Retinal pigment epithelial cell (primary cell): Measurements from ENCODE around the gene SFMBT1.

Experiments used
- DNase-seq: peaks from one replicate; pipeline ENCODE4 v3.0.0-alpha.2; 2010; ENCODE audit warnings: low read depth
- H3K4me3 ChIP-seq: 2 replicates; pipeline ENCODE4 v1.5.1; 2011; ENCODE audit warnings: mild to moderate bottlenecking, low read length, control low read depth, moderate library complexity
- TF ChIP-seq, protein P1 (sequence below): conservative IDR thresholded peaks from 2 replicates; pipeline ENCODE4 v1.5.1; 2011; ENCODE audit warnings: low read depth, low read length, control low read depth, inconsistent platforms

The SFMBT1 gene

DNA sequence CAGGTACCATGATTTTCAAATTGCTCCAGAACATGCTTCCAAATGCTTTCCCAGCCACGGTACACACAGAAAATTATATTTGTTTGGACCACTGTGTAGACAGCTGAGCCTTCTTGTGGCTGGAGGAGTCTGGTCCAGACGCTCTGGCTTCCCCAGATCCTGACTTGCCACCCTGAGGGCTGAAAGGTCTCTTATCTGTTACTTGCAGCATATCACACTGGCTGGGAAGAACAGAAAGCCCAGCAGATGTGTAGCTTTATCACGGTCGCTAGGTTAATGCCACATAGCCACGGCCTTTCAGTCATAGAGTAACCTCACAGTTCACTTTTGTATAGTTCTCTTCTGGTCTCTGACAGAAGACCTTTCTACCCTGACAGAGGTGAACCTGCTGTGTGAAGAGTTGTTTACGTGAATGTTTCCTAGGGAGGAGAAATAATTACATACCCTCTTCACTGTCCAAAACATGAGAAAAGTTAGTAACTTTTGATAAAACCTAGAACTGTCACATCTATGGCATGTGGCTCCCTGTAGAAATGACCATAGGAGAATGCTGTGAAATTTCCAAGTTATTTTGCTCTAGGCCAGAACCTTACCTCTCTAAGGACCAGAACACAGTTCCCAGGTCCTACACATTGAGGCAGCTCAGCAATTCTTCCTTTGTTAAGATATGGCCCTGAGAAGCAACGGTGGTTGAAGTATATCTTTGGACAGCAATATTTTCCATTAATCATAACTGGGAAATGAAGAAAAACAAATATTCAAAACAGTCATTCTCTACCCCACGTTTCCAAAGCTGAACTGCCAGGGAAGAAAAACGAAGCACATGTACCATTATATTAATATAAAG, 132.8 kb downstream of the SFMBT1 start:
- TF ChIP-seq, protein P1, sequence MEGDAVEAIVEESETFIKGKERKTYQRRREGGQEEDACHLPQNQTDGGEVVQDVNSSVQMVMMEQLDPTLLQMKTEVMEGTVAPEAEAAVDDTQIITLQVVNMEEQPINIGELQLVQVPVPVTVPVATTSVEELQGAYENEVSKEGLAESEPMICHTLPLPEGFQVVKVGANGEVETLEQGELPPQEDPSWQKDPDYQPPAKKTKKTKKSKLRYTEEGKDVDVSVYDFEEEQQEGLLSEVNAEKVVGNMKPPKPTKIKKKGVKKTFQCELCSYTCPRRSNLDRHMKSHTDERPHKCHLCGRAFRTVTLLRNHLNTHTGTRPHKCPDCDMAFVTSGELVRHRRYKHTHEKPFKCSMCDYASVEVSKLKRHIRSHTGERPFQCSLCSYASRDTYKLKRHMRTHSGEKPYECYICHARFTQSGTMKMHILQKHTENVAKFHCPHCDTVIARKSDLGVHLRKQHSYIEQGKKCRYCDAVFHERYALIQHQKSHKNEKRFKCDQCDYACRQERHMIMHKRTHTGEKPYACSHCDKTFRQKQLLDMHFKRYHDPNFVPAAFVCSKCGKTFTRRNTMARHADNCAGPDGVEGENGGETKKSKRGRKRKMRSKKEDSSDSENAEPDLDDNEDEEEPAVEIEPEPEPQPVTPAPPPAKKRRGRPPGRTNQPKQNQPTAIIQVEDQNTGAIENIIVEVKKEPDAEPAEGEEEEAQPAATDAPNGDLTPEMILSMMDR: no peak
- no peak overlapping the region for H3K4me3 ChIP-seq
- DNase-seq: no peak

DNA sequence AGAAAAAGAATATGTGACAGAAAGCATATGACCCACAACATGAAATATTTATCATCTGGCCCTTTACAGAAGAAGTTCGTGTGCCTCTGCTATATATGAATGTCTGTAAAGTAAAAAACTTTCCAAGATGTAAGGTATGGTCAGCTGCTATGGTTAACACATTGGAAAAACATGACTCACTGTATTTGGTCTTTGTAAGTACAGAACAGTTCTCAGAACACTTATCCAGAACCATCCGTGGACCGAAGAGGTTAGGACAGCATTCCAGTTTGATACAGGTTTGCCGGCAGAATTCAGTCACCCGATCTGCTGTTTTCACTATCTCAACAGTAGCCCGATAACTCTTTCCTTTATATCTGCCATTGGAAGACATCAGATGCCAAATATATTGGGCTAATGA, 135.1 kb downstream of the SFMBT1 start:
- no peak for DNase-seq
- TF ChIP-seq, protein P1: no peak
- no peak overlapping the region for H3K4me3 ChIP-seq

DNA sequence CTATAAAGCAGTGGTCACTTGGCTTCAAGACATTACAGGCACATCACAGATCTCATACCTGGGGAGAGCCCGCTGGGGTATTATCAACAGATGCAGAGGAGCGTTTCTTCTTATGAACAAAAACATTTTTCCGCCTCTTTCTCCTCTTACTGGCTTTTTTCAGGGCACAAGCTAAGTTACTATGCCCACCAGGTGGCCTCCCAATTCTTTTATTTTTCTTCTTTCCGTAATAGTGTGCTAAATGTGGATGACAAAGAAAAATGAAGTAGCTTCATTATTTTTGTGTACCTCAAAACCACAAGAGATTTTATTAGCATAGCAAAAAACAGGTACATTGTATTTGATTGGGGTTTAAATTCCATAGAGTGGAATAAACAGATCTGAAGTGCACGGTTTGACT, 138.4 kb downstream of the SFMBT1 start:
- TF ChIP-seq, protein P1: peak; percentile 14
- H3K4me3 ChIP-seq: no peak overlapping the region
- DNase-seq: no peak

DNA sequence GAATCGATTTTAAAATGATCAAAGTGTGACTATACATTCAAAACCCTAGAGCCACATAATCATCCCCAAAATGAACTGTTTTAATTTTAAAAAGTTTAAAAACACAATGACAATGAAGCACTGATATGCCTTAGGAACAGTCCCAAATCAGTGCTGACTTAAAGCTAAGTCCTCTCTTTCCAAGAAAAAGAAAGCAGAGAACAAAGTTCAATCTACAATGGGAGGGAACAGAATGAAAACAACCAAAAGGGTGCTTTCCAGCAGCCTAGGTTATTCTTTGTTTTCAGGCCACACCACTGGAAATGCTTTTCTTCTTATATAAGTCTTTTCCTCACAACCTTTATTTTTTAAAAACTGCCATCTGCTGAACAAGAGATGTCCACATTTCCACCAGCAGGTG, 141.3 kb downstream of the SFMBT1 start:
- no peak overlapping the region for H3K4me3 ChIP-seq
- TF ChIP-seq, protein P1: no peak
- no peak for DNase-seq

DNA sequence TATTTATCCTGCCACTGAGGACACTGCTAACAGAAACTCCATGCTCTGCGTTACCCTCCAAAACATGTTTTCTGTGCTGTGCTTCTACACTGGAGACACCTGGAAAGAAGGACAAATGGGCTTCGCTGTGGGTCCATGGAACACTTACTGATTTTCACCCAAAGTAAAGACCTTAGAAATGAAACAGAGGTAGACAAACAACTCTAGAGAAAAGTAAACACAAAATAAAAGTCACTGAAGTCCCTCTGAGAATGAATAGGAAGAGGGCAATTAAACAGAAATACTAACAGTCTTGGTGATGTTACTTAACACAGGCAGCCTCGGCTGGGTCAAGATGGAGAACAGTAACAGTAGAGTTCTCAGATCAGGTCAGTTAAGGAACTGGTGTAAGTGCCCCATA, 141.9 kb downstream of the SFMBT1 start:
- no peak overlapping the region for H3K4me3 ChIP-seq
- no peak for DNase-seq
- TF ChIP-seq, protein P1: no peak

DNA sequence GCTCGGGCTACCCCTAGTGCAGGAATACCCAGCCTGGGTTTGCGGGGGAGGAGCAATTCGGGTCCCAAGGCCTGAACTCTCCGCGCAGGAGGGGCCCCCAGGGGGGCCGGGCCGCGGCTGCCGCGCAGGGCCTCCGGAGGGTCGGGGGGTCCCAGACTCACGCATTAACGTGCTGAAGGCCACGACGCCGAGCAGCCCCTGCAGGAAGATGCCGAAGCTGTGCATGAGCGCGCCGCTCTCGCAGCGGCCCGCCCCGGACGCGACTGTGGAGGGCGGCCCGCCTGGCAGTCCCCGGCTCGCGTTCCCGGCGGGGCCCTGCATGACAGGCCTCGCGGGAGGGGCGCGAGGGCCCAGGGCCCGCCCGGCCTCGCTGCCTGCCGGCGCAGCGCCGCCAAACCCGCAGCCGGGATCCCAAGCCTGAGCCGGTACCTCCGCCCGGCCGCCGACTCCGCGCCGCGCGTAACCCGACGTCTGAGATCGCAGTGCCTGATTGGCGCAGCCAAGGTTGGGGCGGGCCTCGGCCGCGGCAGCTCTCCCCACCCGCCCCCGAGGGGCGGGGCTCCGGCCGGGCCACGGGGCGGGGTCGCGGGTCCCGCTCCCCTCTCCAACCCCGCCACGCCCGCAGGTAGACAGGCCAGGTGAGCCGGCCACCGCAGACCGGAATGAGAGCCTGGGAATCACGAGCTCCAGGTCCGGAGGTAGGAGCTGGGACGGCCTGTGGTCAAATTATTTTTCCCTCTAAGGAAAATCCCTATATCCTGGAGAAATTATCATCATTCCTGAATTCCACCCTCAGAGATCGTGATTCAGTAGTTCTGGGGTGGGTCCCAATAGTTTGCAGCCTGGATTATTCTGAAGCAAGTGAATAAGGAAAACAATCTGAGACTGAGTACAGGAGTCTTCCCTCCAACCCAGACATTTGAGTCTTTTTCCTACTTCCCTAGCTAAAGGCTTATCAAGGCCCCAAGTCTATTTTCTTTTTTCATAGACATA, 148.4 kb downstream of the SFMBT1 start, which contains the start of gene STIMATE:
Gene STIMATE (minus strand): TSS at position 419 of the 993 bp plus-strand sequence. CDS start 98 bp downstream, at position 321.
- TF ChIP-seq, protein P1: no peak
- H3K4me3 ChIP-seq: peak within 1 kb of the TSS; percentile 76
- DNase-seq: peak; percentile 33
